HEK293 (cell line): Measurements from ENCODE around the gene HYAL3.

Experiments used
- CTCF ChIA-PET: fragments of 350-600 bp; formaldehyde crosslinking; extraction: SDS; loops from one replicate; lab custom pipeline; 2021; ENCODE audit warnings: antibody characterized with exemption; lab: Yijun Ruan, JAX
- POLR2A ChIA-PET: fragments of 300-600 bp; formaldehyde crosslinking; extraction: SDS; loops from one replicate; lab custom pipeline; 2020; ENCODE audit warnings: antibody characterized with exemption, inconsistent platforms; lab: Yijun Ruan, JAX
- H3K27ac ChIP-seq: fragments of 200-500 bp; sonication (Bioruptor generic); 2 replicates; pipeline ENCODE4 v1.5.1; 2014; ENCODE audit warnings: low read depth, low read length, control low read depth, inconsistent platforms; ENCODE audit errors: extremely low read depth
- H3K36me3 ChIP-seq, 2 experiments: fragments of 200-500 bp in 1 of 2; sonication (Bioruptor generic) in 1 of 2; 1 replicate in 1 of 2; 2 replicates in 1 of 2; pipeline ENCODE4 v1.5.1; 2014 to 2017; ENCODE audit warnings: inconsistent platforms in 2 of 2, low read length in 2 of 2; ENCODE audit not compliant: control insufficient read depth in 2 of 2, insufficient read depth in 1 of 2
- H3K4me1 ChIP-seq: fragments of 200-500 bp; sonication (Bioruptor generic); 2 replicates; pipeline ENCODE4 v1.5.1; 2014; ENCODE audit warnings: mild to moderate bottlenecking, low read length, inconsistent platforms; ENCODE audit not compliant: control insufficient read depth, insufficient read depth
- H3K4me3 ChIP-seq: 2 replicates; pipeline ENCODE4 v1.5.1; 2011; ENCODE audit warnings: low read depth, mild to moderate bottlenecking, control low read depth, low read length, moderate library complexity
- H3K9me3 ChIP-seq: fragments of 200-500 bp; sonication (Bioruptor generic); 2 replicates; pipeline ENCODE4 v1.5.1; 2014; ENCODE audit warnings: low read depth, low read length, inconsistent platforms; ENCODE audit not compliant: control insufficient read depth, insufficient read depth
- GFI1B ChIP-seq: fragments of 450-650 bp; formaldehyde crosslinking; IDR thresholded peaks from 2 replicates; pipeline ENCODE4 v1.5.1; 2016; ENCODE audit warnings: missing biosample characterization, missing genetic modification characterization
- GLIS2 ChIP-seq: fragments of 450-650 bp; formaldehyde crosslinking; IDR thresholded peaks from 2 replicates; pipeline ENCODE4 v1.5.1; 2016; ENCODE audit warnings: missing biosample characterization, missing genetic modification characterization
- IKZF3 ChIP-seq: fragments of 450-650 bp; IDR thresholded peaks from 2 replicates; pipeline ENCODE4 v1.5.0; 2018; ENCODE audit warnings: missing biosample characterization, mild to moderate bottlenecking, missing genetic modification characterization, moderate library complexity
- INSM2 ChIP-seq: fragments of 450-650 bp; formaldehyde crosslinking; IDR thresholded peaks from 2 replicates; pipeline ENCODE4 v1.5.1; 2016; ENCODE audit warnings: missing biosample characterization, missing genetic modification characterization
- KLF1 ChIP-seq: fragments of 450-650 bp; formaldehyde crosslinking; IDR thresholded peaks from 2 replicates; pipeline ENCODE4 v1.5.1; 2016; ENCODE audit warnings: missing biosample characterization, missing genetic modification characterization
- ZBTB17 ChIP-seq: fragments of 450-650 bp; formaldehyde crosslinking; IDR thresholded peaks from 2 replicates; pipeline ENCODE4 v1.5.1; 2016; ENCODE audit warnings: missing biosample characterization, missing genetic modification characterization
- ZNF10 ChIP-seq: fragments of 450-650 bp; formaldehyde crosslinking; IDR thresholded peaks from 2 replicates; pipeline ENCODE4 v1.5.1; 2017; ENCODE audit warnings: missing biosample characterization, missing genetic modification characterization
- ZNF121 ChIP-seq: fragments of 450-650 bp; formaldehyde crosslinking; IDR thresholded peaks from 2 replicates; pipeline ENCODE4 v1.5.1; 2016; ENCODE audit warnings: missing biosample characterization, missing genetic modification characterization
- ZNF138 ChIP-seq: fragments of 450-650 bp; formaldehyde crosslinking; IDR thresholded peaks from 2 replicates; pipeline ENCODE4 v1.5.1; 2016; ENCODE audit warnings: missing biosample characterization, missing genetic modification characterization, borderline replicate concordance
- ZNF433 ChIP-seq: fragments of 450-650 bp; formaldehyde crosslinking; IDR thresholded peaks from 2 replicates; pipeline ENCODE4 v1.5.1; 2016; ENCODE audit warnings: missing biosample characterization, missing genetic modification characterization, low read depth
- ZNF473 ChIP-seq: fragments of 450-650 bp; formaldehyde crosslinking; IDR thresholded peaks from 2 replicates; pipeline ENCODE4 v1.5.1; 2017; ENCODE audit warnings: missing biosample characterization, missing genetic modification characterization
- ZNF571 ChIP-seq: fragments of 450-650 bp; formaldehyde crosslinking; IDR thresholded peaks from 2 replicates; pipeline ENCODE4 v1.5.0; 2017; ENCODE audit warnings: missing biosample characterization, missing genetic modification characterization
- ZNF664 ChIP-seq: fragments of 450-650 bp; formaldehyde crosslinking; IDR thresholded peaks from 2 replicates; pipeline ENCODE4 v1.5.1; 2016; ENCODE audit warnings: missing biosample characterization, missing genetic modification characterization

Gene HYAL3

DNA sequence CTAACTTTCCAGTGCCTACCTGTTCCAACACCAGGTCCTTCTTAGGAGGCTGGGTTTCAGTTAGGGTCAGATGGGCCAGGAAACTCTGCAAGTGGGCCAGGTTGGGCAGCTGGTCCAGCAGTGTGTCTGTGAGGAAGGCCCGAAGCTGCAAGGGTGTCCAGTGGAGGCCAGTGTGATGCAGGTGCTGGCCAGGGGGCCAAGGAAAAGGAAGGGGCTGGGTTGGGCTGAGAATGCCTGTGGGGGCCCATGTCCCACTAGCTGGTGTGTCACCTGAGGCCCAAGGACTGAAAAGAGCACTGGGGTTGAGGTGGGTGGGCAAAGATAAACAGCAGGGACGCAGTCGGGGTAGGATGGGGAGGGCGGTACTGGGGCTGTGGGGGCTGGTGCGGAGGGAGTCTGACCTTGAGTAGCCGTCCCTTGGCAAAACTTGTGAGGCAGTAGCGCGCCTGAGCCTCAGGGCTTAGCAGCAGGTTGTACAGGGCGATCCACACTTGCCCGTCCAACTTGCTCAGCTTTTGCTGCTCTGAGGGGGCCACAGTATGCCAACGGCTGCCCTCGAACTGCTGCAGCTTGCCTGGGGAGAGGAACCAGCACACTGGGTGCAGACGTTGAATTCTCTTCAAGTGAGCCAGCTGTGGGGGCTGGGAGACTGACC is 42.9 kb upstream of the HYAL3 start:
- no peak for TF ChIP-seq IKZF3 (tag by site-specific recombination)
- no peak for TF ChIP-seq ZBTB17 (tag by site-specific recombination)
- TF ChIP-seq, all 188 proteins: peak for 0
- CTCF ChIA-PET: no interaction called here
- POLR2A ChIA-PET: no interaction called here
- Histone ChIP-seq H3K4me3 (no peak overlapping the region), H3K27ac (no peak overlapping the region), H3K36me3 (peaks cover 0 to 32% of the 10 kb centered on the region in 2 experiments; a peak in 1 of 3 replicates), H3K9me3 (no peaks in the 10 kb centered on the region), H3K4me1 (peaks cover 2% of the 10 kb centered on the region; the same call in 1 of the 2 replicates)

GRCh38 chr3:50341537-50341936 is 42.3 kb upstream of the HYAL3 start:
- CTCF ChIA-PET: no interaction called here
- Histone ChIP-seq H3K4me1 (peaks cover 2% of the 10 kb centered on the region; the same call in 1 of the 2 replicates), H3K27ac (no peak overlapping the region), H3K9me3 (no peaks in the 10 kb centered on the region)
- POLR2A ChIA-PET: no interaction called here
- TF ChIP-seq INSM2 (tag by site-specific recombination) (no peak), ZNF433 (tag by site-specific recombination) (no peak), ZNF138 (no peak), ZNF571 (no peak), ZNF664 (no peak)
- TF ChIP-seq, all 188 proteins: peak for 0
- no peak overlapping the region for H3K4me3 ChIP-seq
- H3K36me3 ChIP-seq: peaks cover 0 to 30% of the 10 kb centered on the region in 2 experiments; a peak in 1 of 3 replicates

DNA sequence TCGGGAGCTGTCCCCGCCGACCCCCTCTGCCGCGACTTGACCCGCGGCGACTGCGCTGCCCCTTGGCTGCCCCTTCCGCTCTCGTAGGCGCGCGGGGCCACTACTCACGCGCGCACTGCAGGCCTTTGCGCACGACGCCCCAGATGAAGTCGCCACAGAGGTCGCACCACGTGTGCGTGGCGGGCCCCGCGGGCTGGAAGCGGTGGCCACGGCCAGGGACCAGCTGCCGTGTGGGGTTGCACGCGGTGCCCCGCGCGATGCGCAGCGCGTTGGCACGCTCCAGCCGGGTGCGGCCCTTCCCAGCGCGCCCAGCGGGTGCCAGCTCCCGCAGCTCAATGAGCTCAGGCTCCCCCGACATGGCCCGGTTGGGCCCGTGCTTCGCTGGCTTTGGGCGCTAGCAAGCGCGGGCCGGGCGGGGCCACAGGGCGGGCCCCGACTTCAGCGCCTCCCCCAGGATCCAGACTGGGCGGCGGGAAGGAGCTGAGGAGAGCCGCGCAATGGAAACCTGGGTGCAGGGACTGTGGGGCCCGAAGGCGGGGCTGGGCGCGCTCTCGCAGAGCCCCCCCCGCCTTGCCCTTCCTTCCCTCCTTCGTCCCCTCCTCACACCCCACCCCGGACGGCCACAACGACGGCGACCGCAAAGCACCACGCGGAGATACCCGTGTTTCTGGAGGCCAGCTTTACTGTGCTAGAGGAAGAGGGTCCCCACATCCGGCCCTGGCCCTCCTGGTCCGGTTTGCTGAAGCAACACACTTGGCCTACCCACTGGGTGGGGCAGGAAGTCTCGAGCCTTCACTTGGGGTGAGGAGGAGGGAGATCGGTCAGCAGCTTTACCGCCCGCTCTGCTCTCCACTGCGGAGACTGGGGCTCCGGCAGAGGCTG is 41.5 kb upstream of the HYAL3 start, which contains the start of gene RASSF1:
Gene RASSF1 (minus strand): TSS at position 389 of the 882 bp plus-strand sequence. CDS start 31 bp downstream, at position 358.
- POLR2A ChIA-PET: interaction anchor here (1.3 kb wide), 1 partner anchor 13 kb away, joined by 3 read pairs; the partner anchor contains the start of gene TUSC2
- no peak within 1 kb of the TSS for H3K4me3 ChIP-seq

GRCh38 chr3:50340147-50340447 is 40.9 kb upstream of the HYAL3 start:
- Histone ChIP-seq H3K36me3 (peaks cover 0 to 25% of the 10 kb centered on the region in 2 experiments; a peak in 2 of 3 replicates), H3K4me1 (no peaks in the 10 kb centered on the region; the same call in 1 of the 2 replicates), H3K4me3 (no peak overlapping the region), H3K27ac (no peak overlapping the region), H3K9me3 (no peaks in the 10 kb centered on the region)
- CTCF ChIA-PET: no interaction called here
- POLR2A ChIA-PET: interaction anchor here (1.3 kb wide), 1 partner anchor 12 kb away, joined by 3 read pairs; the partner anchor contains the start of gene TUSC2
- TF ChIP-seq KLF1 (tag by site-specific recombination) (no peak), ZNF473 (tag by site-specific recombination) (no peak)

More for the DNA sequence above, 41.5 kb upstream of the HYAL3 start, which contains the start of gene RASSF1:
- H3K36me3 ChIP-seq: peaks cover 0 to 26% of the 10 kb centered on the region in 2 experiments; a peak in 2 of 3 replicates
- no peaks in the 10 kb centered on the region for H3K9me3 ChIP-seq
- H3K27ac ChIP-seq: no peak within 1 kb of the TSS
- TF ChIP-seq GLIS2 (tag by site-specific recombination): no peak
- TF ChIP-seq GFI1B (tag by site-specific recombination): no peak
- no peak for TF ChIP-seq ZNF121 (tag by site-specific recombination)
- TF ChIP-seq ZNF10 (tag by site-specific recombination): no peak
- H3K4me1 ChIP-seq: no peaks in the 10 kb centered on the region; the same call in 1 of the 2 replicates
- CTCF ChIA-PET: no interaction called here
